Sigmoid colon (tissue), 4 donors: ENCODE results near the gene PLCB1.

Experiments used
- EP300 ChIP-seq, 4 donors: sonication (generic); formaldehyde crosslinking; IDR thresholded peaks; one replicate each; pipeline ENCODE4 v1.6.1; 2017; ENCODE audit warnings: antibody characterized with exemption in 4 of 4
- POLR2AphosphoS5 ChIP-seq, 4 donors: sonication (generic); formaldehyde crosslinking; IDR thresholded peaks; one replicate each; pipeline ENCODE4 v1.6.1; 2017; ENCODE audit warnings: antibody characterized with exemption in 4 of 4
- TF ChIP-seq, protein P1 (sequence below), 4 experiments: fragments of 450-650 bp in 3 of 4; fragments of 200-600 bp in 1 of 4; IDR thresholded peaks; one replicate each; pipeline ENCODE4 v1.5.1; 2016 to 2019; ENCODE audit warnings: antibody characterized with exemption in 4 of 4, mild to moderate bottlenecking in 3 of 4, moderate library complexity in 2 of 4

DNA sequence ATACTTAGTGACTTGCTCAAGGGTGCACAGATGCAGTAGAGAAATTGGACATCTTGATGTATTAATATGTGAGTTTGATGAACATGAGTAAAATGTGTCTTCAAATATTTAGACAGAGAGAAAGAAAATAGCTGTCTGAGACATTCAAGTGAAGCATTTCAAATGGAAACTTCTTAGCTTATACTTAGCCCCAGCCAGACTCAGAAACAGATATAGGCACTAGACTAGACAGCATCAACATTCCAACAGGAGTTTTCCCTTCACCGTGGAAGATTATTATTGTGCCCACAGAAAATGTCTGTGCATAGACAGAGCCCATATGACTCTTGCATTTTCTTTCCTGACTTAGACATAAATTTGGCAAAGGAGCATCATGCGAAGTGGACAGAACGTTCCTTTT, 443.0 kb downstream of the PLCB1 start:
- TF ChIP-seq POLR2AphosphoS5 (IDR thresholded peaks at IDR 0.05), result no peak
- TF ChIP-seq EP300 (IDR thresholded peaks at IDR 0.05), result no peak
- TF ChIP-seq, protein P1, sequence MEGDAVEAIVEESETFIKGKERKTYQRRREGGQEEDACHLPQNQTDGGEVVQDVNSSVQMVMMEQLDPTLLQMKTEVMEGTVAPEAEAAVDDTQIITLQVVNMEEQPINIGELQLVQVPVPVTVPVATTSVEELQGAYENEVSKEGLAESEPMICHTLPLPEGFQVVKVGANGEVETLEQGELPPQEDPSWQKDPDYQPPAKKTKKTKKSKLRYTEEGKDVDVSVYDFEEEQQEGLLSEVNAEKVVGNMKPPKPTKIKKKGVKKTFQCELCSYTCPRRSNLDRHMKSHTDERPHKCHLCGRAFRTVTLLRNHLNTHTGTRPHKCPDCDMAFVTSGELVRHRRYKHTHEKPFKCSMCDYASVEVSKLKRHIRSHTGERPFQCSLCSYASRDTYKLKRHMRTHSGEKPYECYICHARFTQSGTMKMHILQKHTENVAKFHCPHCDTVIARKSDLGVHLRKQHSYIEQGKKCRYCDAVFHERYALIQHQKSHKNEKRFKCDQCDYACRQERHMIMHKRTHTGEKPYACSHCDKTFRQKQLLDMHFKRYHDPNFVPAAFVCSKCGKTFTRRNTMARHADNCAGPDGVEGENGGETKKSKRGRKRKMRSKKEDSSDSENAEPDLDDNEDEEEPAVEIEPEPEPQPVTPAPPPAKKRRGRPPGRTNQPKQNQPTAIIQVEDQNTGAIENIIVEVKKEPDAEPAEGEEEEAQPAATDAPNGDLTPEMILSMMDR (IDR thresholded peaks at IDR 0.05), result no peak
